ENCODE results near the gene LRRC45. TPM values are rescaled to one million over a fixed set of nuclear protein-coding genes. Genes with fewer than 3 reads are reported as not detected.

Gene LRRC45
- total RNA-seq, 1 experiment from 2014 or later, result 40.1 TPM

- RAD21 ChIA-PET (ENCODE audit: low non-redundant PET in 1 of 2, low total read pairs in 2 of 2, uncharacterized antibody in 2 of 2, unreplicated experiment in 2 of 2), result interaction anchor here (0.5 to 5.3 kb wide), 8 partner anchors 14 to 131 kb away, joined by 3 to 50 read pairs (median 8); partner anchors contain the start of genes NOTUM (in 2 of the 2) and DCXR (in 1 of the 2)
- Histone ChIP-seq H3K27ac (ENCODE audit: low read depth, low read length) (peak overlapping the region; percentile 87), H3K79me2 (ENCODE audit: insufficient read depth, low read length) (peaks cover 46% of the 10 kb centered on the region), H3K4me3 (replicated peaks in 1 of 2; ENCODE audit: low read depth in 1 of 2, low read length in 2 of 2) (peak overlapping the region; percentile 89 to 97), H3K4me2 (ENCODE audit: low read length) (peak overlapping the region; percentile 99), H4K20me1 (ENCODE audit: insufficient read depth) (peaks cover 4% of the 10 kb centered on the region; the same call in 1 of the 2 replicates), H3K36me3 (ENCODE audit: control insufficient read depth in 1 of 2, insufficient read depth in 2 of 2, low read length in 2 of 2) (peaks cover 0 to 3% of the 10 kb centered on the region in 2 experiments; a peak in 1 of 4 replicates), H3K9me2 (ENCODE audit: insufficient read depth) (no peaks in the 10 kb centered on the region), H3K9ac (ENCODE audit: low read length) (peak overlapping the region; percentile 90), H3K4me1 (ENCODE audit: control insufficient read depth in 1 of 2, insufficient read depth in 2 of 2, low read length in 2 of 2) (peaks cover 25 to 42% of the 10 kb centered on the region in 2 experiments), H2AFZ (ENCODE audit: low read depth, low read length, poor library complexity, severe bottlenecking) (no peak overlapping the region), H3K27me3 (ENCODE audit: insufficient read depth, low read length) (no peaks in the 10 kb centered on the region), H3K9me3 (ENCODE audit: control insufficient read depth in 1 of 2, insufficient read depth in 1 of 2, low read depth in 1 of 2, low read length in 2 of 2) (no peaks in the 10 kb centered on the region)
- no TSS peak for BruUV-seq (replicated peaks)
- TF ChIP-seq ZFX (IDR thresholded peaks at IDR 0.05) (peak; percentile 86; the same call in 1 of the 2 replicates), EZH2phosphoT487 (IDR thresholded peaks at IDR 0.05; ENCODE audit: borderline replicate concordance) (no peak)
- DNase-seq (ENCODE audit: low read depth, low spot score) (no peak), ATAC-seq (peak; percentile 2)
- POLR2A ChIA-PET, result interaction anchor here (0.6 to 1.9 kb wide), 14 partner anchors 8 to 358 kb away, joined by 3 to 6 read pairs (median 4); partner anchors contain the start of genes DCXR, MAFG and RAC3
- CTCF ChIA-PET, result interaction anchor here (0.6 to 5.3 kb wide), 13 partner anchors 7 to 289 kb away, joined by 3 to 151 read pairs (median 7); partner anchors contain the start of genes ARHGDIA, DCXR, NOTUM and PCYT2
- intact Hi-C loops (cut with micrococcal nuclease), result loop anchor here (1.0 to 5.0 kb wide), 3 partner anchors 8 to 729 kb away; partner anchors contain the start of genes PCYT2, RAC3 and TBCD
Measured at GRCh38 chr17:82023447-82024241, 539 bp downstream of the LRRC45 start.

- no TSS peak for BruUV-seq (replicated peaks)
- CTCF ChIA-PET, result no interaction called here
- H2AFZ ChIP-seq (ENCODE audit: low read depth, low read length, poor library complexity, severe bottlenecking), result no peak overlapping the region
- POLR2A ChIA-PET, result no interaction called here
- H4K20me1 ChIP-seq (ENCODE audit: insufficient read depth), result peaks cover 4% of the 10 kb centered on the region; the same call in 1 of the 2 replicates
- H3K9me3 ChIP-seq (ENCODE audit: control insufficient read depth in 1 of 2, insufficient read depth in 1 of 2, low read depth in 1 of 2, low read length in 2 of 2), result no peaks in the 10 kb centered on the region
- no peaks in the 10 kb centered on the region; a peak in 1 of 4 replicates for H3K36me3 ChIP-seq (ENCODE audit: control insufficient read depth in 1 of 2, insufficient read depth in 2 of 2, low read length in 2 of 2)
- DNase-seq (ENCODE audit: low read depth, low spot score), result no peak
- H3K4me1 ChIP-seq (ENCODE audit: control insufficient read depth in 1 of 2, insufficient read depth in 2 of 2, low read length in 2 of 2), result peaks cover 15 to 33% of the 10 kb centered on the region in 2 experiments
- intact Hi-C loops (cut with micrococcal nuclease), result loop anchor here (5.0 kb wide), 2 partner anchors 113 to 727 kb away; partner anchors contain the start of genes PCYT2 and TBCD
- no peak overlapping the region for H3K9ac ChIP-seq (ENCODE audit: low read length)
- no peak for TF ChIP-seq SIN3A (IDR thresholded peaks at IDR 0.05; ENCODE audit: low read depth)
- TF ChIP-seq CTCF (IDR thresholded peaks at IDR 0.05 in 2 of 3, conservative IDR thresholded peaks at IDR 0.05 in 1 of 3; ENCODE audit: borderline replicate concordance in 1 of 3, insufficient read depth in 1 of 3, low read depth in 2 of 3, low read length in 2 of 3), result no peak
- TF ChIP-seq RAD21 (IDR thresholded peaks at IDR 0.05; ENCODE audit: low read depth), result no peak
- TF ChIP-seq MAX (IDR thresholded peaks at IDR 0.05), result no peak
- no peak for TF ChIP-seq CBX3 (IDR thresholded peaks at IDR 0.05; ENCODE audit: low read depth)
- peak overlapping the region; percentile 87; the same call in 1 of the 2 replicates for H3K27ac ChIP-seq (ENCODE audit: low read depth, low read length)
- H3K4me2 ChIP-seq (ENCODE audit: low read length), result peak overlapping the region; percentile 99
- H3K79me2 ChIP-seq (ENCODE audit: insufficient read depth, low read length), result peaks cover 41% of the 10 kb centered on the region
- H3K27me3 ChIP-seq (ENCODE audit: insufficient read depth, low read length), result no peaks in the 10 kb centered on the region
- RAD21 ChIA-PET (ENCODE audit: low non-redundant PET in 1 of 2, low total read pairs in 2 of 2, uncharacterized antibody in 2 of 2, unreplicated experiment in 2 of 2), result no interaction called here
- no peaks in the 10 kb centered on the region for H3K9me2 ChIP-seq (ENCODE audit: insufficient read depth)
- no peak for ATAC-seq
- 0 out of 4 replicates have a peak overlapping the region, but pooled peaks of 1 of the 2 experiments have one; percentile 4 for H3K4me3 ChIP-seq (replicated peaks in 1 of 2; ENCODE audit: low read depth in 1 of 2, low read length in 2 of 2)
Measured at GRCh38 chr17:82024859-82025258, 1.8 kb downstream of the LRRC45 start.
